Mammary epithelial cell (primary cell): Measurements from ENCODE around the gene TAOK1.

Source experiments
- CTCF ChIP-seq, 2 donors: IDR thresholded peaks in 1 of 2; conservative IDR thresholded peaks in 1 of 2; 2 replicates each; pipeline ENCODE4 v1.5.1; 2011 to 2012; ENCODE audit warnings: inconsistent platforms in 2 of 2, low read length in 2 of 2, mild to moderate bottlenecking in 2 of 2, control low read depth in 1 of 2, low read depth in 1 of 2; ENCODE audit not compliant: insufficient read depth in 1 of 2; ENCODE audit errors: extremely low read depth in 1 of 2
- EZH2 ChIP-seq: IDR thresholded peaks from 2 replicates; pipeline ENCODE4 v1.6.1; 2012; ENCODE audit warnings: low read length, inconsistent platforms, borderline replicate concordance

GRCh38 chr17:29557739-29558116, 167.6 kb downstream of the TAOK1 start:
- TF ChIP-seq CTCF (conservative IDR thresholded peaks at IDR 0.05 in 1 of 2, IDR thresholded peaks at IDR 0.05 in 1 of 2; ENCODE audit: extremely low read depth in 1 of 2, insufficient read depth in 1 of 2, low read depth in 1 of 2, low read length in 2 of 2) = no peak
- no peak for TF ChIP-seq EZH2
